A673 (cell line): Measurements from ENCODE around the gene THSD7B.

ENCODE experiments used
- CTCF ChIP-seq: fragments of 300-800, 200-600 bp; sonication (generic); conservative IDR thresholded peaks from 2 replicates; pipeline ENCODE4 v1.5.1; 2017; ENCODE audit warnings: low read depth, mild to moderate bottlenecking, antibody characterized with exemption, low read length, moderate library complexity, mixed read lengths
- EZH2 ChIP-seq: fragments of 200-600 bp; sonication (generic); IDR thresholded peaks from 2 replicates; pipeline ENCODE4 v1.6.1; 2017; ENCODE audit warnings: borderline replicate concordance, low read depth, mild to moderate bottlenecking, mixed read lengths, antibody characterized with exemption, low read length; ENCODE audit not compliant: poor library complexity, severe bottlenecking

- TF ChIP-seq CTCF (no peak), EZH2 (no peak)
Measured at GRCh38 chr2:137607722-137608318, 842.5 kb downstream of the THSD7B start.
